GM12873 (cell line): ENCODE measurements around the gene MOV10L1.
A peak's percentile ranks its signal among the peaks of the same experiment; 100 is the strongest.

Experiments used
- TF ChIP-seq, protein P1 (sequence below): IDR thresholded peaks from 2 replicates; pipeline ENCODE4 v1.5.1; 2012; ENCODE audit warnings: low read depth, mild to moderate bottlenecking, moderate library complexity, low read length, control low read depth; ENCODE audit not compliant: insufficient read depth; ENCODE audit errors: missing control alignments

MOV10L1 gene

DNA sequence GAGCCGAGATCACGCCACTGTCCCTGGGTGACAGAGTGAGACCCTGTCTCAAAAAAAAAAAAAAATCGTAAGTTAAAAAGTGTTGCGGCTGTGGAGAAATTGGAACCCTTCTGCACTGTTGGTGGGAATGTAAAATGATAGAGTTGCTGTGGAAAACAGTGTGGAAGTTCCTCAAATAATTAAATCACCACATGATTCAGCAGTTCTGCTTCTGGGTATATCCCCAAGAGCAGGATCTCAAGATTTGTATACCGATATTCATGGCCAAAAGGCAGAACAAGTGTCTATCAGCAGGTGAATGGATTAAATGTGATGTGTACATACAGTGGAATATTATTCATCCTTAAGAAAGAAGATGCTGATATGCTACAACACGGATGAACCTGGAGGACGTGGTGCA, 114.8 kb downstream of the MOV10L1 start:
- TF ChIP-seq, protein P1, sequence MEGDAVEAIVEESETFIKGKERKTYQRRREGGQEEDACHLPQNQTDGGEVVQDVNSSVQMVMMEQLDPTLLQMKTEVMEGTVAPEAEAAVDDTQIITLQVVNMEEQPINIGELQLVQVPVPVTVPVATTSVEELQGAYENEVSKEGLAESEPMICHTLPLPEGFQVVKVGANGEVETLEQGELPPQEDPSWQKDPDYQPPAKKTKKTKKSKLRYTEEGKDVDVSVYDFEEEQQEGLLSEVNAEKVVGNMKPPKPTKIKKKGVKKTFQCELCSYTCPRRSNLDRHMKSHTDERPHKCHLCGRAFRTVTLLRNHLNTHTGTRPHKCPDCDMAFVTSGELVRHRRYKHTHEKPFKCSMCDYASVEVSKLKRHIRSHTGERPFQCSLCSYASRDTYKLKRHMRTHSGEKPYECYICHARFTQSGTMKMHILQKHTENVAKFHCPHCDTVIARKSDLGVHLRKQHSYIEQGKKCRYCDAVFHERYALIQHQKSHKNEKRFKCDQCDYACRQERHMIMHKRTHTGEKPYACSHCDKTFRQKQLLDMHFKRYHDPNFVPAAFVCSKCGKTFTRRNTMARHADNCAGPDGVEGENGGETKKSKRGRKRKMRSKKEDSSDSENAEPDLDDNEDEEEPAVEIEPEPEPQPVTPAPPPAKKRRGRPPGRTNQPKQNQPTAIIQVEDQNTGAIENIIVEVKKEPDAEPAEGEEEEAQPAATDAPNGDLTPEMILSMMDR = no peak

DNA sequence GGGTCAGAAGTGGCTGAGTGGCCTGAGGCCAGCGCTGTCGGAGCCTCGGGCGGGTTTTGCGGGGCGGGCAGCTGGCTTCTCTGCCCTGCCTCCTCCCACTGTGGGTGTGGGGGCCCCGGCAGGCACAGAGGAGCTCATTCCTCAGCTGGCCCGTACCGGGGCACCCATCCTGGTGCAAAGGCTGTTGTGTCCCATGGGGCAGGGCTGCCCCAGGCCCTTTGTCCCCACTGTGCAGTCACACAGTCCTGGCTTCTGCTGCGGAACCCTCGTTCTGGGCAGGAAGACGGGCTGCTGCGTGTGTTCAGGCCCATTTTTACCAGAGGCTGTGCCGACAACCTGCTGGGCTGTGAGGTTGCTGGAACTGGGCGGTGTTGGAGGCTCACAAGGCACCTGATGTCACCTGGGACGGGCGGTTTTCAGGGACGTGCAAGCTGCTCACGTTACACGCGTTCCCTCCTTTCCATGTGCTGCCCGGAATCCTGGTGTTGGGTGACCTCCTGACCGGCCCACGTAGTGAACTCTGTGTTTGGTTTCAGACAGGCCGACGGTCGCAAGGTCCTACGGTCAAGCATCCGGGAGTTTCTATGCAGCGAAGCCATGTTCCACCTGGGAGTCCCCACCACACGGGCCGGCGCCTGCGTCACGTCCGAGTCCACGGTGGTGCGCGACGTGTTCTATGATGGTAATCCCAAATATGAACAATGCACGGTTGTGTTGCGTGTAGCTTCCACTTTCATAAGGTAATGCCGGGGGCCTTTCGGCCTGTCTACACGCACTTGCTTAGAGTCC, 116.2 kb downstream of the MOV10L1 start:
- TF ChIP-seq, protein P1 = no peak

DNA sequence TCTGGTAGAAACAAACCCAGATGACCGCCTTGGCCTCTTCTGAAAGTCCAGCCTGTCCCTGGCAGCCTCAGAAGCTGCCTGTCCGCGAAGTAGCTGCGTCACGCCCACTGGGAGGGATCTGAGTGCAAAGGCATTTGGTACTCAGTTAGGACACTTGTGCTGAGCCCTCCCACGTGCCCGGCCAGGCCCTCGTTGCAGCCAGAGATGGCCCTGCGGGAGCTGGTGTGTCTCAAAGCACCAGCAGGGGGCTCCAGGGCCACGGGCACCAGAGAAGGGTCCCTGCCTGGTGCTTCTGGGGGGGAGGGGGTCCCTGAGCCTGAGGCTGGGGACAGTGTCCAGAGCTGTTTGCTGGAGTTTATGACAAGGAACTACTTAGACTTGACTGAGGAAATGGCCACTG, 116.8 kb downstream of the MOV10L1 start:
- TF ChIP-seq, protein P1 = peak; percentile 50

DNA sequence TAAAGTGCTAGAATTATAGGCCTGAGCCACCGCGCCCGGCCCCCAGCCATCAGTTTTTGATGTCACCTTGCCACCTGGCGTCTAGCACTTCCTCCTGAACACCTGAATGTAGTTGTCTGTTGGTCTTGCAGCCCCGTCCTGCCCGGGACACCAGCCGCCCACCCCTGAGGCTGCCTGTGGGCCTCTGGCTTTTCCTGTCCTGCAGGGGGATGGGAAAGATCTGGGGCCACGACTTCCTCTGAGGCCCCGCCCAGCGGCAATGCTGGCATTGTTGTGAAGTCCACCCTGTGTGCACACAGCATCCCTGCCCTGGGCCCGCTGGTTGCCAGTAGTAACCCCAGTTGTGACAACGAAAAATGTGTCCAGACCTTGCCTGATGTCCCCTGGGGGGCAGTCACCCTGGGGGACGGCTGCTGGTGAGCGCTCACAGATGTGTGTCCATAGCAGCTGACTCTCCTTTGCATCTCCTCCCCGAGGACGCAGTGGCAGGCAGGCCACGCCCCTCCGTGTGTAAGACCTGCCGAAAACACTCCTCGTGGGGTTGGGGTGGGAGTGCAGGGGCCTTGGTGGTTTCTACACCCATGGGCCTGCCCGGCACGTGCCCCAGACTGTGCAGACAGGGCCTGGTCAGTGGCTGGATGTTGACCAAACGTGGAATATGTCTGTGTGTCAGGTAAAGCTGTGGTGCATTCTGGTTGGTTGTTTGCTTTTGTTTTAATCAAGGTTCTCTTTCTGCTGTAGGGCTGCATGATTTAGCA, 117.8 kb downstream of the MOV10L1 start:
- TF ChIP-seq, protein P1 = no peak

DNA sequence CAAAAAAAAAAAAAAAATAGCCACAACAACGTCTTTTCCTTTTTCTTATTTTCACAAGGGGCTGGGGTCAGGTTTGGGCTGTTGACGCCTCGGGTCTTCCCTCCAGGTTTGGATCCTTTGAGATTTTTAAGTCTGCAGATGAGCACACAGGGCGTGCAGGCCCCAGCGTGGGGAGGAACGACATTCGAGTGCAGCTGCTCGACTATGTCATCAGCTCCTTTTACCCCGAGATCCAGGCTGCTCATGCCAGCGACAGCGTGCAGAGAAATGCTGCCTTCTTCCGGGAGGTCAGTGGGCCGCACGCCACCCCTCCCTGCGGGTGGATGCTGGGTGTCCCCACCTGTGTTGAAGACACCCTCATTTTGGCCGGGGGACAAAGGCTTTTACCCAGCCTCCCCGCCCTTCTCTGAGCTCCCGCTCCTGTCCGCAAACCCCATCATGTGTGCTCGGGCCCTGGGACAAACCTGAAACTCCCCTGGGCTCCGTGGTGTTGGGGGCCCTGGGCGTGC, 118.7 kb downstream of the MOV10L1 start:
- TF ChIP-seq, protein P1 = no peak

DNA sequence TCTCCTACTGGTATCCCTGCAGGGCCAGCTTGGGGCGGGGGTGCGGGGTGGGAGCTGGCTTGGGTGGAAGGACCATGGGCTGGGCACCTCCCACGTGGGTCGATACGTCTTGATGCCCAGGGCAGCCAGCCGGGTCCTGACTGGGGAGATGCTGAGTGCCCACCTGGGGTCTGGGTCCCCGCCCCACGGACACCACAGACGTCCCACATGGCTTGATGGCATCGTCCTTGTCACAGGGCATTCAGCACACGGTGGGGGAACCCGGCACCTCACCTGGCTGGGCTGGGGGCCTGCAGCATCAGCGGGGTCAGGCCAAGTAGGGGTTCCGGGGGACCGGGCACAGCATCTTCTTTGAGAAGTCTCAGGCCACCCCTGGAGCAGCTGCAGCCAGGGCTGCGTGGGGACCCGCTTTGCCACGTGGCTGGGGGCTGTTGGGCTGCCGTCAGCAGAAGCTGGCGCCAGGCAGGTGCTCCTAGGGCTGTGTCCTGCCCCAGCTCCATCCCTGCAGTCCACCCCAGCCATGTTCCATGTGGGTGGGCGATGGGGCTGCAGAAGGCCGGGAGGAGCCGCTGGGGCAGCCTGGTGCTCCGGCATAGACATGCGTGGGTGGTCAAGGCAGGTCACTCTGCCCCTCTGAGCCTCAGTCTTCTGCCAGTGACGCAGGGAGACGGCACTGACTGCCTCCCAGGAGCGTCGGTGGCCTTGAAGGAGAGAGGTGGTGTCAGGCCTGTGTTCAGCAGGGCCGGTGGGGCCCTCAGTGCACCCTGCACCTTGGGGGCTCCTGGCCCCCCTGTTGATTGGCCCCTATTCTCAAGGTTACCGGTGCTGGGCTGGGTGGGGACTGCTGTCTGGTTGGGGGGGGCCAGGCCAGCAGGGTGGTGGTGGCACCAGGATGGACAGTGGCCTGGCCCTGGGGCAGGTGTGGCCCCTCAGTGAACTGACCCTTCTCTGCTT, 119.4 kb downstream of the MOV10L1 start:
- TF ChIP-seq, protein P1 = no peak
